HepG2 (cell line): ENCODE data around the gene AK3. TPM values are rescaled to one million over a fixed set of nuclear protein-coding genes. Genes with fewer than 3 reads are reported as not detected.

ENCODE experiments used
- CAMTA2 ChIP-seq: sonication (generic); formaldehyde crosslinking; IDR thresholded peaks from 2 replicates; pipeline ENCODE4 v1.4.0; 2020; ENCODE audit warnings: mild to moderate bottlenecking, missing genetic modification reagents, borderline replicate concordance
- FOXO4 ChIP-seq: sonication (generic); formaldehyde crosslinking; conservative IDR thresholded peaks from 2 replicates; pipeline ENCODE4 v1.8.1; 2023; ENCODE audit warnings: missing genetic modification reagents
- HOXA7 ChIP-seq: sonication (generic); formaldehyde crosslinking; IDR thresholded peaks from 2 replicates; pipeline ENCODE4 v1.8.1; 2022; ENCODE audit warnings: mild to moderate bottlenecking, missing genetic modification reagents, moderate library complexity
- JUN ChIP-seq: sonication (generic); formaldehyde crosslinking; IDR thresholded peaks from 2 replicates; pipeline ENCODE4 v1.4.0; 2020; ENCODE audit warnings: mild to moderate bottlenecking, missing genetic modification reagents
- KAT8 ChIP-seq: IDR thresholded peaks from 2 replicates; pipeline ENCODE4 v1.6.1; 2016; ENCODE audit warnings: missing genetic modification reagents, missing compliant biosample characterization
- KLF16 ChIP-seq, 2 experiments: sonication (generic) in 1 of 2; formaldehyde crosslinking in 1 of 2; IDR thresholded peaks; 2 replicates each; pipeline versions ENCODE4 v1.6.1 to v1.8.0; 2016 to 2023; ENCODE audit warnings: missing genetic modification reagents in 2 of 2, missing compliant biosample characterization in 1 of 2
- NBN ChIP-seq: fragments of 450-650 bp; conservative IDR thresholded peaks from 2 replicates; pipeline ENCODE4 v1.6.1; 2017
- PBX2 ChIP-seq: IDR thresholded peaks from 2 replicates; pipeline ENCODE4 v1.6.1; 2016; ENCODE audit warnings: control low read depth
- PCBP1 ChIP-seq: fragments of 200-400 bp; formaldehyde crosslinking; IDR thresholded peaks from 2 replicates; pipeline ENCODE4 v1.6.1; 2017; ENCODE audit warnings: mild to moderate bottlenecking, low read depth, low read length, borderline replicate concordance
- SALL1 ChIP-seq: sonication (generic); formaldehyde crosslinking; IDR thresholded peaks from 2 replicates; pipeline ENCODE4 v1.8.0; 2022; ENCODE audit warnings: mild to moderate bottlenecking, missing genetic modification reagents
- SAP130 ChIP-seq: IDR thresholded peaks from 2 replicates; pipeline ENCODE4 v1.6.1; 2016; ENCODE audit warnings: low read depth
- SP5 ChIP-seq: IDR thresholded peaks from 2 replicates; pipeline ENCODE4 v1.6.1; 2016; ENCODE audit warnings: low read depth, borderline replicate concordance
- STAG1 ChIP-seq: sonication (generic); formaldehyde crosslinking; IDR thresholded peaks from 2 replicates; pipeline ENCODE4 v1.4.0; 2020; ENCODE audit warnings: missing genetic modification reagents
- TRIM22 ChIP-seq: fragments of 450-650 bp; IDR thresholded peaks from 2 replicates; pipeline ENCODE4 v1.6.1; 2017
- ZBTB3 ChIP-seq: sonication (generic); formaldehyde crosslinking; IDR thresholded peaks from 2 replicates; pipeline ENCODE4 v1.4.0; 2020; ENCODE audit warnings: low read depth, mild to moderate bottlenecking, moderate library complexity, missing genetic modification reagents, borderline replicate concordance
- ZBTB7A ChIP-seq: sonication (generic); formaldehyde crosslinking; IDR thresholded peaks from 2 replicates; pipeline ENCODE4 v1.8.0; 2022; ENCODE audit warnings: mild to moderate bottlenecking, missing genetic modification reagents
- ZNF205 ChIP-seq: IDR thresholded peaks from 2 replicates; pipeline ENCODE4 v1.6.1; 2018; ENCODE audit warnings: missing biosample characterization, missing genetic modification reagents
- ZNF256 ChIP-seq: sonication (generic); formaldehyde crosslinking; conservative IDR thresholded peaks from 2 replicates; pipeline ENCODE4 v1.4.0; 2020; ENCODE audit warnings: missing genetic modification reagents
- ZNF296 ChIP-seq: sonication (generic); formaldehyde crosslinking; conservative IDR thresholded peaks from 2 replicates; pipeline ENCODE4 v1.5.0; 2020; ENCODE audit warnings: mild to moderate bottlenecking, missing genetic modification reagents
- ZNF326 ChIP-seq: sonication (generic); formaldehyde crosslinking; IDR thresholded peaks from 2 replicates; pipeline ENCODE4 v1.4.0; 2020; ENCODE audit warnings: missing genetic modification reagents, borderline replicate concordance
- ZNF710 ChIP-seq: sonication (generic); formaldehyde crosslinking; IDR thresholded peaks from 2 replicates; pipeline ENCODE4 v1.5.0; 2020; ENCODE audit warnings: mild to moderate bottlenecking, missing genetic modification reagents, borderline replicate concordance
- ZNF782 ChIP-seq: sonication (generic); formaldehyde crosslinking; IDR thresholded peaks from 2 replicates; pipeline ENCODE4 v1.4.0; 2020; ENCODE audit warnings: missing genetic modification reagents, mild to moderate bottlenecking, borderline replicate concordance
- polyA plus RNA-seq, 8 experiments: library from polyadenylated mRNA; depleted of rRNA in 3 of 8; stranded (reverse) in 7 of 8; unstranded in 1 of 8; fragments of >200 nt; fragmentation: Illumina TruSeq in 4 of 8; extraction: Trizol in 4 of 8; gene quantifications; 2 replicates each; pipeline versions ENCODE4 v1.2.1 to v1.2.3, GENCODE V29; 2011 to 2016; ENCODE audit warnings: low read depth in 4 of 8, missing spikeins in 1 of 8, mixed read lengths in 1 of 8; ENCODE audit not compliant: insufficient read depth in 1 of 8
- total RNA-seq, 5 experiments: library from RNA; depleted of rRNA; stranded (reverse); fragments of >200 nt; fragmentation: Illumina TruSeq; extraction: Trizol; gene quantifications; 2 replicates each; pipeline ENCODE4 v1.2.3, GENCODE V29; 2016; ENCODE audit warnings: low read depth in 1 of 5

The AK3 gene
- total and polyA plus RNA-seq, 2 of the 13 experiments (the other 11 are each of a cell fraction or from before 2014, with no cell fraction given), result 76.8 to 109 TPM

GRCh38 chr9:4679268-4680172, 61.5 kb downstream of the AK3 start, which contains the start of gene CDC37L1 (continued):
- TF ChIP-seq PCBP1 (no peak), SALL1 (peak; percentile 94), TRIM22 (no peak), ZBTB3 (CRISPR knock-in tag) (no peak; the same call in 1 of the 2 replicates), CAMTA2 (CRISPR knock-in tag) (peak; percentile 89; the same call in 1 of the 2 replicates), ZNF205 (peak; percentile 58), KAT8 (CRISPR knock-in tag) (peak; percentile 95), ZNF326 (CRISPR knock-in tag) (no peak), SP5 (CRISPR knock-in tag) (peak; percentile 83; the same call in 1 of the 2 replicates), HOXA7 (CRISPR knock-in tag) (no peak), ZNF256 (CRISPR knock-in tag) (peak; percentile 47), ZNF710 (no peak; the same call in none of the 2 replicates), STAG1 (CRISPR knock-in tag) (no peak; the same call in 1 of the 2 replicates), ZBTB7A (no peak), ZNF296 (CRISPR knock-in tag) (no peak; the same call in 1 of the 2 replicates), KLF16 (CRISPR knock-in tag; IDR thresholded peaks at IDR 0.05) (peak in 1 of 2 experiments; percentile 82; a peak in 2 of 4 replicates), ZNF782 (CRISPR knock-in tag) (peak; percentile 63; the same call in 1 of the 2 replicates), PBX2 (no peak), SAP130 (CRISPR knock-in tag) (peak; percentile 91), FOXO4 (no peak), JUN (CRISPR knock-in tag) (no peak; the same call in 1 of the 2 replicates), NBN (no peak)
